KMS-11 (cell line): ENCODE results near the gene TMEM145.

Source experiments
- H2AFZ ChIP-seq: fragments of 200-600 bp; sonication (generic); 2 replicates; pipeline ENCODE4 v1.6.1; 2016; ENCODE audit warnings: antibody characterized with exemption, mixed run types, low read depth
- H3K27ac ChIP-seq: fragments of 200-600 bp; sonication (generic); 2 replicates; pipeline ENCODE4 v1.6.1; 2016; ENCODE audit warnings: mild to moderate bottlenecking, mixed run types
- H3K27me3 ChIP-seq: fragments of 200-600 bp; sonication (generic); 2 replicates; pipeline ENCODE4 v1.6.1; 2017; ENCODE audit warnings: mild to moderate bottlenecking, low read depth, mixed run types, moderate library complexity; ENCODE audit not compliant: insufficient read depth
- H3K36me3 ChIP-seq: fragments of 200-600 bp; sonication (generic); 2 replicates; pipeline ENCODE4 v1.6.1; 2017; ENCODE audit warnings: mild to moderate bottlenecking, mixed run types; ENCODE audit not compliant: insufficient read depth
- H3K4me1 ChIP-seq: fragments of 200-600 bp; sonication (generic); 2 replicates; pipeline ENCODE4 v1.6.1; 2016; ENCODE audit warnings: mild to moderate bottlenecking, low read depth, mixed run types; ENCODE audit not compliant: poor library complexity, severe bottlenecking
- H3K4me2 ChIP-seq: fragments of 200-600 bp; sonication (generic); 2 replicates; pipeline ENCODE4 v1.7.0; 2016; ENCODE audit warnings: mild to moderate bottlenecking, mixed run types
- H3K4me3 ChIP-seq: fragments of 200-600 bp; sonication (generic); IDR thresholded peaks from 2 replicates; pipeline ENCODE4 v1.6.1; 2017; ENCODE audit warnings: low read depth, low read length, mixed read lengths; ENCODE audit not compliant: insufficient read depth
- H3K79me2 ChIP-seq: fragments of 200-600 bp; sonication (generic); 2 replicates; pipeline ENCODE4 v1.6.1; 2016; ENCODE audit warnings: low read depth, mixed run types; ENCODE audit not compliant: insufficient read depth
- H3K9ac ChIP-seq: fragments of 200-600 bp; sonication (generic); 2 replicates; pipeline ENCODE4 v1.6.1; 2016; ENCODE audit warnings: mild to moderate bottlenecking, mixed run types
- H4K20me1 ChIP-seq: fragments of 200-600 bp; sonication (generic); 2 replicates; pipeline ENCODE4 v1.6.1; 2016; ENCODE audit warnings: mild to moderate bottlenecking, mixed run types; ENCODE audit not compliant: insufficient read depth
- TF ChIP-seq, protein P1 (sequence below): fragments of 200-600 bp; sonication (generic); conservative IDR thresholded peaks from 2 replicates; pipeline ENCODE4 v1.6.1; 2017; ENCODE audit warnings: low read depth, mild to moderate bottlenecking, antibody characterized with exemption, low read length, moderate library complexity, mixed read lengths

The TMEM145 gene

DNA sequence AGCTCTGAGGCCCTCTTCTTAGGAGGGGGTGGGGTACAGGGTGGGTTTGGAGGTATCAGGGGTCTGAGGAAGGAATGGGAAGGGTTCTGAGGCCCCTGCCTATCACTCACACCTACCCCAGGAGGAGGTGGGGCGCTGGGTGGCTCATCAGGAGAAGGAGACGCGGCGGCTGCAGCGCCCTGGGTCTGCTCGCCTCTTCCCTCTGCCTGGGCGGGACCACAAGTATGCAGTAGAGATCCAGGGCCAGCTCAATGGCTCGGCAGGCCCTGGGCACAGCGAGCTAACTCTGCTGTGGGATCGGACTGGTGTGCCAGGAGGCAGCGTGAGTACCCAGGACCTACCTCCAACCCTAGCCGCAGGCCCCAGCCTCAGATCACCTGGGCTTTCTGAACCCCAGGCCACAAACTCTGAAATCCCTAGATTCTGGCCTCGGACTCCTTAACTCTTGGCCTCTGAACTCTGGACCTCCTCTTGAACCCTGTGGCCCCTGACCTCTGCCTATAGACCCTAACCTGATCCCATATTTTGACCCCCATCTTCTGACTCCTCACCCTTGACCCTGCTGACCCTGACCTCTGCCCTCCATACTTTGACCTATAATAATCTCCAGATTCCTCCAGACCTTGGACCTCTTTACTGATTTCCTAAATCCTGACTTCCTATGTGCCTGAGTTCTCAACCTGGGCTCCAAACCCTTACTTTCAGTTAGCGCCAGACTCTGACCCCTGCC is 36.4 kb downstream of the TMEM145 start:
- H3K27me3 ChIP-seq: no peaks in the 10 kb centered on the region
- H3K4me3 ChIP-seq: no peak overlapping the region
- no peak overlapping the region for H2AFZ ChIP-seq
- no peak overlapping the region for H3K4me2 ChIP-seq
- no peak overlapping the region for H3K27ac ChIP-seq
- H3K36me3 ChIP-seq: no peaks in the 10 kb centered on the region
- TF ChIP-seq, protein P1, sequence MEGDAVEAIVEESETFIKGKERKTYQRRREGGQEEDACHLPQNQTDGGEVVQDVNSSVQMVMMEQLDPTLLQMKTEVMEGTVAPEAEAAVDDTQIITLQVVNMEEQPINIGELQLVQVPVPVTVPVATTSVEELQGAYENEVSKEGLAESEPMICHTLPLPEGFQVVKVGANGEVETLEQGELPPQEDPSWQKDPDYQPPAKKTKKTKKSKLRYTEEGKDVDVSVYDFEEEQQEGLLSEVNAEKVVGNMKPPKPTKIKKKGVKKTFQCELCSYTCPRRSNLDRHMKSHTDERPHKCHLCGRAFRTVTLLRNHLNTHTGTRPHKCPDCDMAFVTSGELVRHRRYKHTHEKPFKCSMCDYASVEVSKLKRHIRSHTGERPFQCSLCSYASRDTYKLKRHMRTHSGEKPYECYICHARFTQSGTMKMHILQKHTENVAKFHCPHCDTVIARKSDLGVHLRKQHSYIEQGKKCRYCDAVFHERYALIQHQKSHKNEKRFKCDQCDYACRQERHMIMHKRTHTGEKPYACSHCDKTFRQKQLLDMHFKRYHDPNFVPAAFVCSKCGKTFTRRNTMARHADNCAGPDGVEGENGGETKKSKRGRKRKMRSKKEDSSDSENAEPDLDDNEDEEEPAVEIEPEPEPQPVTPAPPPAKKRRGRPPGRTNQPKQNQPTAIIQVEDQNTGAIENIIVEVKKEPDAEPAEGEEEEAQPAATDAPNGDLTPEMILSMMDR: no peak
- H3K9ac ChIP-seq: no peak overlapping the region
- no peaks in the 10 kb centered on the region for H3K79me2 ChIP-seq
- no peaks in the 10 kb centered on the region for H3K4me1 ChIP-seq
- no peaks in the 10 kb centered on the region for H4K20me1 ChIP-seq

GRCh38 chr19:42350417-42350816 is 37.3 kb downstream of the TMEM145 start:
- no peaks in the 10 kb centered on the region for H3K27me3 ChIP-seq
- no peak overlapping the region for H3K4me3 ChIP-seq
- no peak overlapping the region for H3K9ac ChIP-seq
- H3K4me1 ChIP-seq: no peaks in the 10 kb centered on the region
- no peak overlapping the region for H3K4me2 ChIP-seq
- H3K36me3 ChIP-seq: no peaks in the 10 kb centered on the region
- no peak overlapping the region for H3K27ac ChIP-seq
- TF ChIP-seq, protein P1: no peak
- H2AFZ ChIP-seq: no peak overlapping the region
- H3K79me2 ChIP-seq: no peaks in the 10 kb centered on the region
- H4K20me1 ChIP-seq: no peaks in the 10 kb centered on the region

DNA sequence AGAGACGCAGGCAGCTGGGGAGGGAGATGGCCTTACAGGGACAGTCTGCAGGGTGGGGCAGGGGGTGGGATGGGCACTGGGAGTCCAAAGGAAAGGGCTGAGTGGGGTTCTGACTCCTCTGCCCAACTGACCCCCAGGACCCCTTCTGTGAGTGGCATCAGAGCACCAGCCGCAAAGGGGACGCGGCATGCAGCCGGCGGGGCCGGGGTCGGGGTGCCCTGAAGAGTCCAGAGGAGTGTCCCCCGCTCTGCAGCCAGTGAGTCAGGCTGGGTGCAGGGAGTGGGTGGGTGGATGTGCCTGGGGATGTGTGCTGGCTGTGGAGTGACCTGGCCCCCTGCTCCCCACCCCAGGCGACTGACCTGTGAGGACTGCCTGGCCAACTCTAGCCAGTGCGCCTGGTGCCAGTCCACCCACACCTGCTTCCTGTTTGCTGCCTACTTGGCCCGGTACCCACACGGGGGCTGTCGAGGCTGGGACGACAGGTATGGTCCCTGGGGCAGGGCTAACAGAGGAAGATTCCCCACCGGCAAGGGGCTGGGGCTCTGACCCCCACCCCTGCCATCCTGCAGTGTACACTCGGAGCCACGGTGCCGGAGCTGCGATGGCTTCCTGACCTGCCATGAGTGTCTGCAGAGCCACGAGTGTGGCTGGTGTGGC is 38.1 kb downstream of the TMEM145 start:
- Histone ChIP-seq H3K27ac (no peak overlapping the region), H4K20me1 (no peaks in the 10 kb centered on the region), H3K4me2 (no peak overlapping the region), H3K4me1 (no peaks in the 10 kb centered on the region), H2AFZ (no peak overlapping the region), H3K79me2 (no peaks in the 10 kb centered on the region), H3K9ac (no peak overlapping the region), H3K4me3 (no peak overlapping the region), H3K27me3 (no peaks in the 10 kb centered on the region), H3K36me3 (no peaks in the 10 kb centered on the region)
- TF ChIP-seq, protein P1: no peak

DNA sequence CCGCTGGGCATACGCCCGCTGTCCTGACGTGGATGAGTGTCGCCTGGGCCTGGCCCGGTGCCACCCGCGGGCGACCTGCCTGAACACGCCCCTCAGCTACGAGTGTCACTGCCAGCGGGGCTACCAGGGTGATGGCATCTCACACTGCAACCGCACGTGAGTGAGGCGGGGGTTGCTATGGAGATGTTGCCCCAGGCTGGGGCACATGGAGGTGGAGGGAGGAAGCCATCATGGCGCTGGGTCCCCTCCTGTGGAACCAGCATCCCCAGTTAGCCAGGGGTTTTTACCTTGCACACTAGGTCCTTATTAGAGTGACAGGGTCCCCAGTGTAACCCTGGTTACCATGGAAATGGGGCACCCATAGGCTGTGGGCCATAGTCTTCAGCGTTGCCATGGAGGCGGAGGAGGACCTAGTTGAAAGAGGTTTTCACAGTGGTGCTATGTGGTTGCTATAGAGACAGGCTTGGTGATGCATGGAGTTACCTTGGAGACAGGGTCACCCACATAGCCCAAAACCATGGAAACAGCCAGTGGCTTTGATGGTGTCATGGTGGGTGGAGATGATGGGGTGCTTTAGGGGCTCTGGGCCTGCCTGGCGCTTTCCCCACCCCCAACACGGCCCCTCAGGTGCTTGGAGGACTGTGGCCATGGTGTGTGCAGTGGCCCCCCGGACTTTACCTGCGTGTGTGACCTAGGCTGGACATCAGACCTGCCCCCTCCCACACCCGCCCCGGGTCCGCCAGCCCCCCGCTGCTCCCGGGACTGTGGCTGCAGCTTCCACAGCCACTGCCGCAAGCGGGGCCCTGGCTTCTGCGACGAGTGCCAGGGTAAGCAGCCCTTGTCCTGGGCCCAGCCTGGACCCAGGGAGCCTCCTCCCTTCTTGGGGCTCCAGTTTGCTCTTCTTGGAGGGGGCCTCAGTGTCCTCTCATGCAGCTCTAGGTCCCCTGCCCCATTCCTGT is 39.5 kb downstream of the TMEM145 start:
- Histone ChIP-seq H3K27me3 (no peaks in the 10 kb centered on the region), H3K36me3 (no peaks in the 10 kb centered on the region), H2AFZ (no peak overlapping the region), H4K20me1 (no peaks in the 10 kb centered on the region), H3K4me1 (no peaks in the 10 kb centered on the region), H3K9ac (no peak overlapping the region), H3K27ac (no peak overlapping the region), H3K4me3 (no peak overlapping the region), H3K79me2 (no peaks in the 10 kb centered on the region), H3K4me2 (no peak overlapping the region)
- TF ChIP-seq, protein P1: no peak
